ENCODE measurements around the gene CCDC186.
A peak's percentile ranks its signal among the peaks of the same experiment; 100 is the strongest.

Gene CCDC186

GRCh38 chr10:114167985-114168384 is 6.0 kb downstream of the CCDC186 start:
- Mint-ChIP-seq H3K36me3 (ENCODE audit: low read depth) (peaks cover 64% of the 10 kb centered on the region), H3K27ac (no peak overlapping the region), H3K9me3 (peaks cover 26% of the 10 kb centered on the region), H3K4me1 (peaks cover 22% of the 10 kb centered on the region), H3K4me3 (no peak overlapping the region), H3K27me3 (ENCODE audit: low read depth, poor library complexity) (peaks cover 8% of the 10 kb centered on the region)
- no peak for TF ChIP-seq CTCF (IDR thresholded peaks at IDR 0.05)
- no peak for DNase-seq

GRCh38 chr10:114166494-114166893 is 7.5 kb downstream of the CCDC186 start:
- Mint-ChIP-seq H3K4me3 (no peak overlapping the region), H3K27me3 (ENCODE audit: low read depth, poor library complexity) (peaks cover 8% of the 10 kb centered on the region), H3K4me1 (peaks cover 8% of the 10 kb centered on the region), H3K9me3 (peaks cover 26% of the 10 kb centered on the region), H3K27ac (peak overlapping the region; percentile 4), H3K36me3 (ENCODE audit: low read depth) (peaks cover 68% of the 10 kb centered on the region)
- no peak for DNase-seq
- no peak for TF ChIP-seq CTCF (IDR thresholded peaks at IDR 0.05)

GRCh38 chr10:114166043-114166442 is 8.0 kb downstream of the CCDC186 start:
- H3K4me3 Mint-ChIP-seq, result no peak overlapping the region
- H3K4me1 Mint-ChIP-seq, result peaks cover 8% of the 10 kb centered on the region
- peak overlapping the region; percentile 4 for H3K27ac Mint-ChIP-seq

GRCh38 chr10:114163062-114163461 is 10.9 kb downstream of the CCDC186 start:
- Mint-ChIP-seq H3K36me3 (ENCODE audit: low read depth) (peaks cover 50% of the 10 kb centered on the region), H3K27ac (peak overlapping the region; percentile 58)
- TF ChIP-seq CTCF (IDR thresholded peaks at IDR 0.05), result no peak

More at GRCh38 chr10:114166043-114166442, 8.0 kb downstream of the CCDC186 start:
- no peak for DNase-seq
- Mint-ChIP-seq H3K36me3 (ENCODE audit: low read depth) (peaks cover 71% of the 10 kb centered on the region), H3K27me3 (ENCODE audit: low read depth, poor library complexity) (peaks cover 8% of the 10 kb centered on the region), H3K9me3 (peaks cover 26% of the 10 kb centered on the region)
- TF ChIP-seq CTCF (IDR thresholded peaks at IDR 0.05), result no peak

GRCh38 chr10:114157912-114158311 is 16.1 kb downstream of the CCDC186 start:
- H3K4me1 Mint-ChIP-seq, result no peaks in the 10 kb centered on the region
- DNase-seq, result no peak
- no peak overlapping the region for H3K4me3 Mint-ChIP-seq
- peaks cover 3% of the 10 kb centered on the region for H3K9me3 Mint-ChIP-seq
- peaks cover 55% of the 10 kb centered on the region for H3K36me3 Mint-ChIP-seq (ENCODE audit: low read depth)
- TF ChIP-seq CTCF (IDR thresholded peaks at IDR 0.05), result no peak
- H3K27me3 Mint-ChIP-seq (ENCODE audit: low read depth, poor library complexity), result no peaks in the 10 kb centered on the region
- no peak overlapping the region for H3K27ac Mint-ChIP-seq

More at GRCh38 chr10:114163062-114163461, 10.9 kb downstream of the CCDC186 start:
- H3K27me3 Mint-ChIP-seq (ENCODE audit: low read depth, poor library complexity), result no peaks in the 10 kb centered on the region
- H3K4me1 Mint-ChIP-seq, result peaks cover 8% of the 10 kb centered on the region
- DNase-seq, result no peak
- no peak overlapping the region for H3K4me3 Mint-ChIP-seq
- peaks cover 5% of the 10 kb centered on the region for H3K9me3 Mint-ChIP-seq

- Mint-ChIP-seq H3K36me3 (ENCODE audit: low read depth) (peaks cover 72% of the 10 kb centered on the region), H3K4me3 (no peak overlapping the region), H3K9me3 (peaks cover 3% of the 10 kb centered on the region), H3K4me1 (no peaks in the 10 kb centered on the region), H3K27ac (no peak overlapping the region), H3K27me3 (ENCODE audit: low read depth, poor library complexity) (no peaks in the 10 kb centered on the region)
- no peak for TF ChIP-seq CTCF (IDR thresholded peaks at IDR 0.05)
- DNase-seq, result no peak
Observed at GRCh38 chr10:114151892-114152291, 22.1 kb downstream of the CCDC186 start.

Data from nephron progenitor cell (in vitro differentiated cells).